ENCODE results near the gene NUDT4.

DNA sequence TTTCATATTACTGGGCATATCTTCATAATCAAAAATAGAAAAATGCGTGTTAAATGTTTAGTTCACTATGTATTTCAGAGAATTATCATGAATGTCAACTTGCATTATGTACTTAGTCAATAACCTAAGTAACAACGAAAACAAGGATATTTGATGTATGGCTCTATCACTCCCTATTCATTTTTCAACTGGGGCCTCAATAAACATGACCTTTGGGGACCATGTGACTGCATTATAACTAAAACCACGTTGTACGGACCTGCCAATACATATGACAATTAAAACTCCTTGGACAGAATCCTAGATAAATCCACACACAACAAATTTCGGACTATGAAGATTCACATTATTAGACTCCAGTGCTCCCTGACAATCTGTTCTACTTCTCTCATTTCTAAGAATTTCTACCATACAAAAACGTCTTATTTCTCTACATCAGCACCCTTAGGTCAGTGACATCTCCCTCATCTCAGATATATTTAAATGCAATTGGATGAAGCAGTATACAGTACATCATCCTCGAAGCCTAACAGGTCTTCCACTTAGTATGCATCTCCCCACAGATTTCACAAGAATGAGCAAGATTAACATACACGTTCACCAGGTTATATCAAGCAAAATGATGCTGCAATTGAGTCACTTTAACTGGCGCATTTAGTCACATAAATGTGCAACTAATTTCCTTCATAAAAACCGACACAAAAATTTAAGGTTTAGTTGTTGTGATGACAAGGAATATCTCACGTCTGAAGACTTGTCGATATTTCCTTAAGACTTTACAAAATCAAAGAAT, 62.5 kb downstream of the NUDT4 start:
- no peak for TF ChIP-seq CTCF (IDR thresholded peaks at IDR 0.05; ENCODE audit: insufficient read depth, low read depth, low read length)
- TF ChIP-seq EZH2 (IDR thresholded peaks at IDR 0.05; ENCODE audit: insufficient read depth, low read length), result no peak

Measured in astrocyte (in vitro differentiated cells and primary cell).